GM21515 (cell line): Measurements from ENCODE around the gene TTC34.
"Not testable (repeated sequence)": the region's sequence is repeated elsewhere in the genome, so short reads cannot be mapped to it uniquely, and the experiment has no call there.

Source experiments
- ATAC-seq: cut with Tn5 transposase; IDR thresholded peaks from one replicate; pipeline ENCODE4 v1.9.1; 2021; ENCODE audit not compliant: unreplicated experiment

The TTC34 gene

DNA sequence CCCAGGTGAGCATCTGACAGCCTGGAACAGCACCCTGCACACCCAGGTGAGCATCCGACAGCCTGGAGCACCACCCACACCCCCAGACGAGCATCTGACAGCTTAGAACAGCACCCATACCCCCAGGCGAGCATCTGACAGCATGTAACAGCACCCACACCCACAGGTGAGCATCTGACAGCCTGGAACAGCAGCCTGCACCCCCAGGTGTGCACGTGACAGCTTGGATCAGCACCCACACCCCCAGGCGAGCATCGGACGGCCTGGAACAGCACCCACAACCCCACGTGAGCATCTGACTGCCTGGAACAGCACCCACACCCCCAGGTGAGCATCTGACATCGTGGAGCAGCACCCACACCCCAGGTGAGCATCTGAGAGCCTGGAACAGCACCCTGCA lies 116.6 kb downstream of the TTC34 start:
- not testable (repeated sequence) for ATAC-seq

GRCh38 chr1:2684000-2684399 lies 117.5 kb downstream of the TTC34 start:
- not testable (repeated sequence) for ATAC-seq

DNA sequence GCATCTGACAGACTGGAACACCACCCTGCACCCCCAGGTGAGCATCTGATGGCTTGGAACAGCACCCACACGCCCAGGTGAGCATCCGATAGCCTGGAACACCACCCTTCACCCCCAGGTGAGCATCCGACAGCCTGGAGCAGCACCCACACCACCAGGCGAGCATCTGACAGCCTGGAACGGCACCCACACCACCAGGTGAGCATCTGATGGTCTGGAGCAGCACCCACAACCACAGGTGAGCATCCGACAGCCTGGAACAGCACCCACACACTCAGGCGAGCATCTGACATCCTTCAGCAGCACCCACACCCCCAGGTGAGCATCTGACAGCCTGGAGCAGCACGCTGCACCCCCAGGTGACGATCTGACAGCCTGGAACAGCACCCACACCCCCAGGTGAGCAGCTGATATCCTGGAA lies 118.2 kb downstream of the TTC34 start:
- ATAC-seq: not testable (repeated sequence)

DNA sequence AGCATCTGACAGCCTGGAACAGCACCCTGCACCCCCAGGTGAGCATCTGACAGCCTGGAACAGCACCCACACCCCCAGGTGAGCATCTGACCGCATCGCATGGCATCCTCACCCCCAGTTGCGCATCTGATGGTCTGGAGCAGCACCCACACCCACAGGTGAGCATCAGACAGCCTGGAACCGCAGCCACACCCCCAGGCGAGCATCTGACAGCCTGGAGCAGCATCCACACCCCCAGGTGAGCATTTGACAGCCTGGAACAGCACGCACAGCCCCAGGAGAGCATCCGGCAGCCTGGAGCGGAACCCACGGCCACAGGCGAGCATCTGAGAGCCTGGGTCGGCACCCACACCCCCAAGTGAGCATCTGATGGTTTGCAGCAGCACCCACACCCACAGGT lies 118.6 kb downstream of the TTC34 start:
- ATAC-seq: not testable (repeated sequence)

DNA sequence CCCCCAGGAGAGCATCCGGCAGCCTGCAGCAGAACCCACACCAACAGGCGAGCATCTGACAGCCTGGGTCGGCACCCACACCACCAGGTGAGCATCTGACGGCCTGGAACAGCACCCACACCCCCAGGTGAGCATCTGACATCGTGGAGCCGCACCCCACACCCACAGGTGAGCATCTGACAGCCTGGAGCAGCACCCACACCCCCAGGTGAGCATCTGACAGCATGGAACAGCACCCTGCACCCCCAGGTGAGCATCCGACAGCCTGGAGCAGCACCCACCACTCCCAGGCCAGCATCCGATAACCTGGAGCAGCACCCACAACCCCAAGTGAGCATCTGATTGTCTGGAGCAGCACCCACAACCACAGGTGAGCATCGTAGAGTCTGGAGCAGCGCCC lies 124.8 kb downstream of the TTC34 start:
- ATAC-seq: not testable (repeated sequence)

GRCh38 chr1:2671656-2672055 lies 129.8 kb downstream of the TTC34 start:
- not testable (repeated sequence) for ATAC-seq

GRCh38 chr1:2659806-2660205 lies 141.7 kb downstream of the TTC34 start:
- ATAC-seq: not testable (repeated sequence)

DNA sequence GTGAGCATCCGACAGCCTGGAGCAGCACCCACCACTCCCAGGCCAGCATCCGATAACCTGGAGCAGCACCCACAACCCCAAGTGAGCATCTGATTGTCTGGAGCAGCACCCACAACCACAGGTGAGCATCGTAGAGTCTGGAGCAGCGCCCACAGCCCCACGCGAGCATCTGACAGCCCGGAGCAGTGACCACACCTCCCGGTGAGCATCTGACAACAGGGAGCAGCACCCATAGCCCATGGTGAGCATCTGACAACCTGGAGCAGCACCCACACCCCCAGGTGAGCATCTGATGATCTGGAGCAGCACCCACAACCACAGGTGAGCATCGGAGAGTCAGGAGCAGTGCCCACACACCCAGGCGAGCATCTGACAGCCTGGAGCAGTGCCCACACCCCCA lies 143.6 kb downstream of the TTC34 start:
- not testable (repeated sequence) for ATAC-seq

- ATAC-seq: not testable (repeated sequence)
Observed at GRCh38 chr1:2657124-2657523, 144.4 kb downstream of the TTC34 start.

GRCh38 chr1:2655598-2656434 lies 145.7 kb downstream of the TTC34 start:
- ATAC-seq: not testable (repeated sequence)

- ATAC-seq: not testable (repeated sequence)
Observed at GRCh38 chr1:2654443-2654948, 147.0 kb downstream of the TTC34 start.

GRCh38 chr1:2653741-2654442 lies 147.6 kb downstream of the TTC34 start:
- ATAC-seq: not testable (repeated sequence)

- ATAC-seq: not testable (repeated sequence)
Observed at GRCh38 chr1:2652926-2653571, 148.4 kb downstream of the TTC34 start.

DNA sequence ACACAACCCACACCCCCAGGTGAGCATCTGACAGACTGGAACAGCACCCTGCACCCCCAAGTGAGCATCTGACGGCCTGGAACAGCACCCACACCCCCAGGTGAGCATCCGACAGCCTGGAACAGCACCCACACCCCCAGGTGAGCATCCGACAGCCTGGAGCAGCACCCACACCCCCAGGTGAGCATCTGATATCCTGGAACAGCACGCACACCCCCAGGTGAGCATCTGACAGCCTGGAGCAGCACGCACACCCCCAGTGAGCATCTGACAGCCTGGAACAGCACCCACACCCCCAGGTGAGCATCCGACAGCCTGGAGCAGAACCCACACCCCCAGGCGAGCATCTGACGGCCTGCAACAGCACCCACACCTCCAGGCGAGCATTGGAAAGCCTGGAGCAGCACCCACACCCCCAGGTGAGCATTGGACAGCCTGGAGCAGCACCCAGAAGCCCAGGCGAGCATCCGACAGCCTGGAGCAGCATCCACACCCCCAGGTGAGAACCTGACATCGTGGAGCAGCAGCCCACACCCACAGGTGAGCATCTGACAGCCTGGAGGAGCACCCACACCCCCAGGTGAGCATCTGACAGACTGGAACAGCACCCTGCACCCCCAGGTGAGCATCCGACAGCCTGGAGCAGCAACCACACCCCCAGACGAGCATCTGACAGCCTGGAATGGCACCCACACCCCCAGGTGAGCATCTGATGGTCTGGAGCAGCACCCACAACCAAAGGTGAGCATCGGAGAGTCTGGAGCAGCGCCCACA lies 149.2 kb downstream of the TTC34 start:
- not testable (repeated sequence) for ATAC-seq

DNA sequence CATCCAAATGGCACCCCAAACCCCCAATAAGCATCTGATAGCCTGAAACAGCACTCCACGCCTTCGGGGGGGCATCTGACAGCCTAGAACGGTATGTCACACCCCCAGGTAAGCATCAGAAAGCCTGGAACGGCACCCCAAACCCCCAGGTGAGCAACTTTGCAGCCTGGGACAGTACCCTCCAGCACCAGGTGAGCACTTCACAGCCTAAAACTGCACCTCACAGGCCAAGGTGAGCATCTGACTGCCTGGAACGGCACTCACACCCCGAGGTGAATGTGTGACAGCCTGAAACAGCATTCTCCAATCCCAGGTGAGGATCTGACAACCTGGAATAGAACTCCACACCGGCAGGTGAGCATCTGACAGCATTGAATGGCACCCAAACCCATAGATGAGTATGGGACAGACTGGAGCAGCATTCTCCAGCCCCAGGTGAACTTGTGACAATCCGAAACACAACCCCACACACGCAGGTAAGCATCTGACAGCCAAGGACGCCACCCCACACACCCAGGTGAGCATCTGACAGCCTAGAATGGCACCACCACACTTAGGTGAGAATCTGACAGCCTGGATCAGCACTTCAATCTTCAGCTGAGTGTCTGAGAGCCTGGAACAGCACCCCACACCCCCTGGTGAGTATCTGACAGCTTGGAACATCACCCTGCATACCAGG lies 150.4 kb downstream of the TTC34 start:
- no peak for ATAC-seq

DNA sequence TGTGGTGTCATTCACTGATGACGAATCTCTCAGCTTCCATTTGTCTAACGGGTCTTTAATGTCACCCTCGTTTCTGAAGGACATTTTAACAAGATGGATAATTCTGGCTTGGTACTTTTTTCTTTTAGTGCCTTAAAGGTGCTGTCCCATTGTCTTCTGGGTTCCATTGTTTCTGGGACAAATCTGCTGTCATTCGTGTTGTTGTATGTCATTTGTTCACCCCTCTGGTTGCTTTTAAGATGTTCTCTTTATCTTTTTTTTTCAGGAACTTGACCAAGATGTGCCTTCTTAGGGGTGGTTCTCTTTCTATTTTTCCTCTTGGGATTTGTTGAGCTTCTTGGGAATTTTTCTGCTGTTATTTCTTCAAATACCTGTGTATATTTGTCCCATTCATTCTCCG lies 154.7 kb downstream of the TTC34 start:
- ATAC-seq: no peak

DNA sequence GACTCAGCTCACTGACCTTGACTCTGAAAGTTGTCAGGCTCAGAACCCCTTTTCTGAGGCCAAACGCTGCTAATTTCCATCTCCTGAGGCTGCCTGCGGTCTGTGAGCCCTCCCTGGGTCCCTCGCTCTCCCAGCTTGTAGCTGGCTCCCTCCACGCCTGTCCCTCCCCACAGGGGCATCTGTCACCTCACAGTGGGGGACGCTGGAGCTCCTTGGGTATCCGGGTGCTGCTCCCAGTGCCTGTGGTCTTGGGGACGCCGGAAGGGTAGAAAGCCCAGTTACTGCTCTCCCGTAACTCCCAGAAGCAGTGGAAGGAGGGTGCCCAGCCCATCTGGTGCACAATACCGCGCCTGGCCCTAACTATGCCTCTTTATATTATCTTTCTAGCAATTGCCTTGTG lies 155.7 kb downstream of the TTC34 start:
- ATAC-seq: no peak

DNA sequence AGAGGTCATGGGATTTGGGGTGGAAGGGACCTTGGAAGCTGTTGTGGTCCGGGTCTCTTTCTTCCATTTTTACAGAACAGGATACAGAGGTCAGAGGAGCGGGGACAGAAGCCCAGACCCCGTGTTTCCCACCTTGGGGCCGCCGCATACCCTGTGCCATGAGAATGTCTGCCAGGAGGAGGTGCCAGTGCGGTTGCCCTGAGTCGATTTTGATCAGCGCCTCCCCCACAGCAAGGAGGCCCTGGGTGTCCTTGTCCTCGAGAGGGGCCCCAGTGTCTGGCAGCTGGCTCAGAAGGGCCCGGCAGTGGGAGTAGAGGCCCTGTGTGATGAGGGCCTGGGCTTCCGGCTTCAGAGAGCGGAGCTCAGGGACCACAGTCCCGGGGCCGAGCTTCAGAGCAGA lies 156.3 kb downstream of the TTC34 start:
- no peak for ATAC-seq

DNA sequence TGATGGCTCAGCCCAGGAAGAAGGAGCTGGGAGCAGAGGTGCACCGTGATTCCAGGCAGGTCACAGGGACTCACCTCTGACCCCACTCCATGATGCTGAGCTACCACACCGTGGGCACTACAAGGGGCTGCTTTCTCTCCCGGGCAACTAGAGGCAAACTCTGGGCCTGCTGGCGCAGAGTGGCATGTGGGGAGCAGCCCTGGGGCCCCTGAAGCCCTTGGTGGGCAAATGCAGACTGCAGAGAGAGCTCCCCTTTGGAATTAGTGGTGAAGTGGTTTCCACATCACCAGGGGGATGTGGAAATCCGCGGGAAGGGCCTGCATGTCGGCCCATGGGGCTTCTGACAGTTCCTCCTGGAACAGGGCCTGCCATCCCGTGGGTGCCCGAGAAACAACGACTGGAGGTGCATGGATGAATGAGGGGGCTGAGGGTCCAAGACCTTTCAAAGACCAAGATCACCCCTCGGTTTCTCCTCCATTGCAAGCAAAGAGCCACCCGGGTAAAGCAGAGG lies 156.8 kb downstream of the TTC34 start:
- ATAC-seq: no peak

- ATAC-seq: no peak
Observed at GRCh38 chr1:2644171-2644570, 157.3 kb downstream of the TTC34 start.
